ENCODE measurements around the gene KCNS3. TPM values are rescaled to one million over a fixed set of nuclear protein-coding genes. Genes with fewer than 3 reads are reported as not detected.

KCNS3 gene
- total and polyA plus RNA-seq, 5 experiments from 2014 or later = not detected

DNA sequence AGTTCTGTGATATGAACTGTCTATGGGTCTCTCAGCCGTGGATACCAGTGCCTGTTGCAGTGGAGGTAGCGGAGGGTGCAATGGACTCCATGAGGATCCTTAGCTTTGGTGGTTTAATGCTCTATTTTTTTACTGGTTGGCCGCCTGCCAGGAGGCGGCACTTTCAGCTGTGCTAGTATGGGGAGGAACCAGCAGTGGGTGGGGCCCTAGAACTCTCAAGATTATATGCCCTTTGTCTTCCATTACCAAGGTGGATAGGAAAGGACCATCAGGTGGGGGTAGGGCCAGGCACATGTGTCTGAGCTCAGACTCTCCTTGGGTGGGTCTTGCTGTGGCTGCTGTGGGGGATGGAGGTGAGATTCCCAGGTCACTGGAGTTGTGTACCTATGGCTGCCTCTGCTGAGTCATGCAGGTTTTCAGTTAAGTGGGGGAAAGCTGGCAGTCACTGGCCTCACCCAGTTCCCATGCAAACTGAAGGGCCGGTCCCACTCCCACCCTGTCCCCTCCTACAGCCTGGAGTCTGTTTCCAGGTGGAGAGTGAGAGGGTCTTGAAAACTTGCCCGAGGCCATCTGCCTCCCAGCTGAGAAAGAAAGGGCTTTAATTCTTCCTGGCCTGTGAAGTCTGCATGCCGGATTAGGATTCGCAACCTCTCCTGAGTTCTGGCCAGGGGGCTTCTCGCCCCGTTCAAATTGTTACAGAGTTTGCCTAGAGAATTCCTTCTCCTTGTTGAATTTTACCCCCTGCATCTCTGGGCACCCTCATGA is 14.5 kb downstream of the KCNS3 start:
- POLR2A ChIA-PET = no interaction called here
- Mint-ChIP-seq H3K9me3 (peaks cover 1 to 38% (median 22%) of the 10 kb centered on the region in 9 donors), H3K36me3 (peaks cover 0 to 14% (median 0%) of the 10 kb centered on the region in 3 donors), H3K27me3 (peaks cover 10 to 42% (median 24%) of the 10 kb centered on the region in 5 donors), H3K4me1 (no peaks in the 10 kb centered on the region), H3K27ac (no peak overlapping the region), H3K4me3 (no peak overlapping the region)
- ATAC-seq (no peak), DNase-seq (no peak)

DNA sequence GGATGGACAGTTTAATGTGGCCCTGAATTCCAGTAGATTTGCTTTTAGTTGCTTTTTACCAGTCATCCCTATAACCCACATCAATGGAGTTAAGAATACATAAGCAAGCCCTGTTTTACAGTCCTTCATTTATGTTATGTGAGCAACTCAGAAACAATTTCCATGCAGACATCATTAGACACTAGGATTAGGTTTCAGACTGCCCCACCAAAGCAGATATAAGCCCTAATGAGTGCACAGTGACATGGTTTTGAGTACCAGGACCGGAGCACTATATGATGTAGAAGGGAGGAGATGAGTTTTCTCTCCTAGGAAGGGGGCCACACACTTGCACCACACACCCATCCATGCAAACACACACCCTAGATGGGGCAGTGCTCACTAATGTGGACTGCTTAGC is 15.5 kb downstream of the KCNS3 start:
- no peak overlapping the region for H3K27ac Mint-ChIP-seq
- peaks cover 12 to 45% (median 24%) of the 10 kb centered on the region in 5 donors for H3K27me3 Mint-ChIP-seq
- H3K36me3 Mint-ChIP-seq = peaks cover 0 to 14% (median 0%) of the 10 kb centered on the region in 3 donors
- H3K4me1 Mint-ChIP-seq = no peaks in the 10 kb centered on the region
- ATAC-seq = no peak
- peaks cover 1 to 41% (median 23%) of the 10 kb centered on the region in 9 donors for H3K9me3 Mint-ChIP-seq
- no peak overlapping the region for H3K4me3 Mint-ChIP-seq
- POLR2A ChIA-PET = no interaction called here
- no peak for DNase-seq

DNA sequence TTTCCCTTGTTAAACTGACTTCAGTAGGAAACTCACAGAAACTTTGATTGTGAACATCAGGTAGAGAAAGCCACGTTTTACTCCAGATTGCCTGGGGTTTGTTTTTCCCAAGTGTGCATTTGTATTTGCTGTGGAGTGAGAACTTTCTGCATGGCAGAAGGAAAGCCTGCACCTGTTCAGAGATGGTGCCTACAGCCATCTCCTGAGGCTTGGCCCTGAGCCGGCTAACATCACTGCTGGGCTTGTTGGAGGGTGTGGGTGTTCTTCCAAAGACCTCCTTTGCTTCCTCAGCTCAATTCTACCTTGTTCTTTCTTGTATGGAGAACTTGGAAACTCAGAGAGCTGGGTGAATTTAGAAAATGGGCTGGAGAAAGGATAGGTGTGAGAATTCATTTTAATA is 16.1 kb downstream of the KCNS3 start:
- Mint-ChIP-seq H3K9me3 (peaks cover 1 to 41% (median 23%) of the 10 kb centered on the region in 9 donors), H3K27me3 (peaks cover 12 to 39% (median 24%) of the 10 kb centered on the region in 5 donors), H3K27ac (no peak overlapping the region), H3K36me3 (peaks cover 0 to 14% (median 0%) of the 10 kb centered on the region in 3 donors), H3K4me1 (no peaks in the 10 kb centered on the region), H3K4me3 (no peak overlapping the region)
- POLR2A ChIA-PET = no interaction called here
- no peak for ATAC-seq
- no peak for DNase-seq

DNA sequence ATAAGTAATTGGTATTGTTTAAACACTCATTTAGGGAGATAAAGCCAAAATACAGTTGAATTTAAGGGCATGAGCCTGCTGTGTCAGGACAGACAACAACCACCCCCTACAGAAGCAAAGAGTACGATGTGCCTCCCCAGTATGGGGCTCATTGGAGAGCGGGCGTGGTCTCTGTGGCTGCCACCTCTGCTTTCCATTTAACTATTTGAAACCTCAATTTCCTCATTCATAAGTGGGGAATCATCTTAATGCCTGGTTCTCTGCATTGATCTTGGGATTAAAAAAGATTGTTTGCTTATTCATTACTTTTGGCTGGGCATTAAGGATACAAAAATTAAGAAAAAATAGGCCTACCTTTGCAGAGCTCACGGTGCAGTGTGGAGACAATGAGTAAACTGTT is 21.4 kb downstream of the KCNS3 start:
- no peak for DNase-seq
- no peaks in the 10 kb centered on the region for H3K36me3 Mint-ChIP-seq

DNA sequence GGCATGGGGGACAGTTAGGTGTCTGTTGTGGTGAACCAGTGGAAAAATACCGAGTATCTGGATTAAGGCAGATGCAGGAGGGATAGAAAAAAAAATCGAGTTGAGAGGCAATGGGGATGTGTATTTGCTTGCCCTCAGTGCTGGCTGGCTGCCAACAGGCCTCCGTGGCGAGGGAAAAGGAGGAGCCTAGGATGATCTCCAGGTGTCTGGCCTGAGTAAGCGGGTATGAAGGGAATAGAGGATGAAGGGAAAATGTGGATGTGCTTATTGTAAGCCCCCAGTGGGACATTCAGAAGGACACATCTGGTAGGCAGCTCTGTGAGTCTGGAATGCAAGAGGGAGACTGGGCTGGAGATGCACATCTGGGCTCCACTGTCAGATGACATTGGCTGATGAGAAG is 22.8 kb downstream of the KCNS3 start:
- H3K4me1 Mint-ChIP-seq = no peaks in the 10 kb centered on the region
- H3K9me3 Mint-ChIP-seq = peaks cover 0 to 14% (median 4%) of the 10 kb centered on the region in 9 donors
- POLR2A ChIA-PET = no interaction called here
- DNase-seq (no peak), ATAC-seq (no peak)
- no peaks in the 10 kb centered on the region for H3K36me3 Mint-ChIP-seq
- peaks cover 8 to 47% (median 13%) of the 10 kb centered on the region in 5 donors for H3K27me3 Mint-ChIP-seq
- H3K27ac Mint-ChIP-seq = no peak overlapping the region
- no peak overlapping the region for H3K4me3 Mint-ChIP-seq

More for the DNA sequence above, 21.4 kb downstream of the KCNS3 start:
- Mint-ChIP-seq H3K4me3 (no peak overlapping the region), H3K9me3 (peaks cover 0 to 14% (median 0%) of the 10 kb centered on the region in 9 donors), H3K27ac (no peak overlapping the region), H3K27me3 (peaks cover 12 to 58% (median 18%) of the 10 kb centered on the region in 5 donors), H3K4me1 (no peaks in the 10 kb centered on the region)
- POLR2A ChIA-PET = no interaction called here
- no peak for ATAC-seq

DNA sequence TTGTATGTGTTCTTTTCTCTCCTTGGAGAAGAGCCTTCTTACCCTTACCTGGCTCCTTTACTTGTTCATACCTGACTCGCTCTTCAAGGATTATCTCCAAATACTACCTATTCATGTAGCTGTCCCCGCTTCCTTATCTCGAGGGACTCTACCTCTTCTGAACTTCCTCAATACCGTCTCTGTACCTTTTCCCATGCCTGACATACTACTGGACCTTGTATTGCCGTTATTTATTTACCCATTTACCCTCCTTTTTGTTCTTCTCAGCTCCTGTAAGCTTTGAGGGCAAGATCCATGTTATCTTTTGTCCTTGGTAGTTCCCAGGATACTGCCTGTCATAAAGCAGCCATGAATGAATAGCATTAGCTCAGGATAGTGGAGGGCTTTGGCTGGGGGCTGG is 32.5 kb downstream of the KCNS3 start:
- H3K27ac Mint-ChIP-seq = no peak overlapping the region
- POLR2A ChIA-PET = no interaction called here
- ATAC-seq (no peak), DNase-seq (no peak)
- H3K27me3 Mint-ChIP-seq = peaks cover 8 to 44% (median 13%) of the 10 kb centered on the region in 5 donors
- H3K9me3 Mint-ChIP-seq = peaks cover 0 to 31% (median 6%) of the 10 kb centered on the region in 9 donors
- H3K4me3 Mint-ChIP-seq = no peak overlapping the region
- H3K4me1 Mint-ChIP-seq = peaks cover 0 to 3% (median 0%) of the 10 kb centered on the region in 4 donors
- H3K36me3 Mint-ChIP-seq = peaks cover 0 to 5% (median 0%) of the 10 kb centered on the region in 3 donors

DNA sequence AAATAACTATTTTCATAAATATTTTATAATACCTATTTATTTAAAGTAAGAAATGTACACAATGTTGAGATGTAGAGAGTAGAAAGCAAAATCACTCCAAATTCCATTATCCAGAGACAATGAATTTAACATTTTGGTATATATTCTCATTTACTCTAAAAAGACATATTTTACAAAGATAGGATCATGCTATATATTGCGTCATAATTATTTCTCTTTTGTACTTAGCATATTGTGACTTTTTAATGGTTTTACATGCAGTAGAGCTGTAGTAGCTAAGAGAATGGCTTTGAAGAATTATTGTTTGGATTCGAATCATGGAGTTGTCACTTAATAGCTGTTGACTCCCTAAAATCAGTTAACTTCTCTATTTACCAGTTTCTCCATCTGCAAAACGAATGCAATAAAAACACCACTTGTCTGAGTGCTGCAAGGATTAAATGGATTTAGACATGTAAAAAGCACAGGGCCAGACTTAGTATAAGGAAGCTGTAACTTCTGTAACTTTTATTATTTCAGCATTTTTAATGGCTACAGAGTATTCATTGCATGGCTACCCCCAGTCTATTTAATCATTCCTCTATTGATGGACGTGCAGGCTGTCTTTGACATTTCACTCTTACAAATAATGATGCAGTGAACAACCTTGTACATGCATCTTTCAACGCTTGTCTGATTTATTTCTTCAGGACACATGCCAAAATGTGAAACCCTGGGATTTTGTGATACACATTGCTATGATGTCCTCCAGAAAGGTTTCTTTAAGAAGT is 33.2 kb downstream of the KCNS3 start:
- Mint-ChIP-seq H3K27ac (no peak overlapping the region), H3K36me3 (peaks cover 0 to 5% (median 0%) of the 10 kb centered on the region in 3 donors), H3K4me3 (no peak overlapping the region), H3K27me3 (peaks cover 10 to 44% (median 13%) of the 10 kb centered on the region in 5 donors), H3K4me1 (peaks cover 0 to 3% (median 0%) of the 10 kb centered on the region in 4 donors), H3K9me3 (peaks cover 0 to 24% (median 2%) of the 10 kb centered on the region in 9 donors)
- ATAC-seq = no peak
- no peak for DNase-seq
- POLR2A ChIA-PET = no interaction called here

DNA sequence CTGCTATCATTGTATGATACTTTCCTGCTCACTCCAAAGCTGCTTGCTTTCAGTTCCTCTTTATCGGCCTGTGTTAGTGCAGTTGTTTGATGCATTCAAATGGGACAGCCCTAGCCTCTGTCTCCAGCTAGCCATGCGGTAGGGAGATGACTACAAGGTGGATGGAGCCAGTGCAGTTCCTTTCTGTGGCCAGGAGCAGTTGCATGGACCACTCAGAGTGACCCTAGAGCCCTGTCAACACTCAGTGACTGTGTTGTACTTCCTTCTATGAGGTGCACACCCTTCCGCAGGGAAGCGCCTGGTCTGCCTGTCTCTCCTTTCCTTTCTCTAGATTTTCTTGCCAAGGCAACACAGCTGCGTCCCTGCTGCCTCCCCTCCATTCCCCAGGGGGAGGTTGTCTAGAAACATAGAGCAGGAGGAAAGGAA is 33.8 kb downstream of the KCNS3 start:
- H3K9me3 Mint-ChIP-seq = peaks cover 0 to 18% (median 0%) of the 10 kb centered on the region in 9 donors
- H3K27ac Mint-ChIP-seq = no peak overlapping the region
- H3K4me1 Mint-ChIP-seq = peaks cover 0 to 3% (median 0%) of the 10 kb centered on the region in 4 donors
- POLR2A ChIA-PET = no interaction called here
- H3K27me3 Mint-ChIP-seq = peaks cover 10 to 44% (median 13%) of the 10 kb centered on the region in 5 donors
- DNase-seq (peak in 1 of 10 donors; percentile 31), ATAC-seq (no peak)
- peaks cover 0 to 5% (median 0%) of the 10 kb centered on the region in 3 donors for H3K36me3 Mint-ChIP-seq
- H3K4me3 Mint-ChIP-seq = no peak overlapping the region

DNA sequence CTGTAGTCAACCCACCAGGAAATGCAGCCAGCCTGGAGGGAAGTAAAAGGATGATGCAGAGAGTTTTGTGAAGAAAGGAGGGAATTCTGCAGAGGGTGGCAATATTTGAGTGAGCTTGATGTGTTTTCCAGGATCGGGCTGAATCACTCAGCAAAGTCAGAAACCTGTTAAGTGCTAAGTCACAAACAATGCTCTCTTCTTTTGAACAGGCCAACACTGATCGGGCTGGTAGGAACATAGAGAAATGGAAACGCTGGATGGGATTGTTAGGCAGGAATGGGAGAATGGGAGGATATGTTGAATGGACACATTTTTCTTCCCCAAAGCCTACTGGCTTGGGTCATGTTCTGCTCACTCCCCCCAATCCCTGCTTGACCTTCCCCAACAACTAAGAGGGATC is 36.6 kb downstream of the KCNS3 start:
- POLR2A ChIA-PET = no interaction called here
- Mint-ChIP-seq H3K4me1 (peaks cover 0 to 3% (median 0%) of the 10 kb centered on the region in 4 donors), H3K27ac (peak overlapping the region in 1 of 10 donors; percentile 10), H3K4me3 (no peak overlapping the region), H3K27me3 (peaks cover 7 to 35% (median 13%) of the 10 kb centered on the region in 5 donors), H3K36me3 (peaks cover 0 to 5% (median 0%) of the 10 kb centered on the region in 3 donors), H3K9me3 (peaks cover 0 to 5% (median 0%) of the 10 kb centered on the region in 9 donors)
- no peak for ATAC-seq
- DNase-seq = no peak

DNA sequence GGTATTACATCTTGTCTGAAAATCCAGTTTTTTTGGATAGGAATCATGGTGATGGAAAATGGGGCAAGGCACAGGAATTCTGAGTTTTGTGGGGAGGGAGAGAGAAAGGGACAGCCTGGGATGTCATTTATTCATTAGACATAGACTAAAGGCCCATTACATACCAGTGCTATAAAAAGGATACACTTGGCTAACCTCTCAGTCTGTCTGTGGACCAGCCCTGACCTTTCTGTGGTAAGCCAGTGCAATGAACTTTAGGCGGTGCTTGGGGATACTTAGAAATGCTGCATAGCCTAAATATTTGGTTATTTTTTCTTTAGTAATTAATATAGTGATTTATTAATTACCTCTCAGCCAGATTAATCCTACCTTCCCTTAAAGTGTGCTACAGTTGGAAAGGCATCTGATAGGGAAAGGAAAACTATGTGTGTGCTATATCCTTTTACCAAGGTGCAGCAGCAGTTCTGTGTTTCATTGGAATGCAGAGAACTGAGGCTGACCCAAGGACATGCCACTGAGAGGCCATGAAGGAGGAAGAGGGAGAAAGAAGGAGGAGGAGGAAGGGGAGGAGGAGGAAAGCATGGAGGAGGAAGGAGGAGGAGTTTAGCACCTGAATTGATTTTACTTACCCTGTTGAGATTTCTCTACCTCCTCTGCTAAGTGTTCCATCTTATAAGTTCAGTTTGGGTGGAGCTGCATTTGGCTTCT is 37.5 kb downstream of the KCNS3 start:
- peaks cover 5 to 30% (median 11%) of the 10 kb centered on the region in 5 donors for H3K27me3 Mint-ChIP-seq
- no peak overlapping the region for H3K27ac Mint-ChIP-seq
- POLR2A ChIA-PET = no interaction called here
- H3K4me1 Mint-ChIP-seq = peaks cover 0 to 3% (median 0%) of the 10 kb centered on the region in 4 donors
- H3K9me3 Mint-ChIP-seq = peaks cover 0 to 2% (median 0%) of the 10 kb centered on the region in 9 donors
- H3K36me3 Mint-ChIP-seq = peaks cover 0 to 2% (median 0%) of the 10 kb centered on the region in 3 donors
- no peak overlapping the region for H3K4me3 Mint-ChIP-seq
- no peak for ATAC-seq
- no peak for DNase-seq

DNA sequence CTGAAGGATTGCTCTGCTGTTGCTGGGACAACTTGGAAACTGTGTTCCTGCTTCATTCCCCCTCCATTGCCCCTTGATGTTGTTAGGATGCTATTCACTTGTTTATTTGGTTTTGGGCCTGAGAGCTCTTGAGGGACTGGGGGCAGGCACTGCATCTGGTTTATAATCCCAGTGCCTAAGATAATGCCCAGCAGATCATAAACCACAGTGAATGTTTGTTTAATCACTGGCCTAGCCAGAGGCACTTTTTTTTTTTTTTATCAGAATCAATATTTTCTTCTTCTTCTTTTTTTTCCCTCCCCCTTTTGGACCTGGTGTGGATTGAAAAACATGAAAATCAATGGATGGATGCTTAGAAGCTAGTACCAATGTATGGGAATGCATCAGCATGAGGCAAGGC is 38.1 kb downstream of the KCNS3 start:
- H3K4me1 Mint-ChIP-seq = peaks cover 0 to 3% (median 0%) of the 10 kb centered on the region in 4 donors

DNA sequence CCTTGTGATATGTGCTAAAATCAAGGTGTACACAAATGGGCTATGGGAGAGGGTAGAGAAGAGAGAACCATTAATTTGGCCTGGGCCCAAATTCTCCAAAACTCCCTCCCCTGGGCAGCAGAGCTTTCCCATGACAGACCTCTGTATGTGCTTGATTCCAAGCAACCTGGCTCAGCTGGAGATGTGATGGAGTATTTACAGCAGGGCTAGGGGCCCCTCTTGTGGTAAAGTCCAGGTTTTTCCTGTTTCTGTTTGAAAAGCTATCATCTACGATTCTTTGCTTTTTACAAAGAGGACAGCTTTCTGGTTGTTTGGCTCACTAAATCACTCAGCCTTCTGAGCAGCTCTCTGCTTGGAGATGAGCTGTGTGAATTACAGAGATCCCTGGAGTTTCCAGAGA is 40.3 kb downstream of the KCNS3 start:
- no peak overlapping the region for H3K27ac Mint-ChIP-seq
- ATAC-seq (no peak), DNase-seq (no peak)
- H3K9me3 Mint-ChIP-seq = no peaks in the 10 kb centered on the region
- no peaks in the 10 kb centered on the region for H3K4me1 Mint-ChIP-seq
- no peak overlapping the region for H3K4me3 Mint-ChIP-seq
- no peaks in the 10 kb centered on the region for H3K36me3 Mint-ChIP-seq
- POLR2A ChIA-PET = no interaction called here
- peaks cover 0 to 12% (median 6%) of the 10 kb centered on the region in 5 donors for H3K27me3 Mint-ChIP-seq

More for the DNA sequence above, 38.1 kb downstream of the KCNS3 start:
- Mint-ChIP-seq H3K36me3 (no peaks in the 10 kb centered on the region), H3K4me3 (no peak overlapping the region), H3K27me3 (peaks cover 3 to 25% (median 9%) of the 10 kb centered on the region in 5 donors), H3K9me3 (no peaks in the 10 kb centered on the region), H3K27ac (no peak overlapping the region)
- POLR2A ChIA-PET = no interaction called here
- DNase-seq = no peak
- no peak for ATAC-seq
